ENCODE results near the gene DIDO1.
"Not testable (repeated sequence)": the region's sequence is repeated elsewhere in the genome, so short reads cannot be mapped to it uniquely, and the experiment has no call there.

Gene DIDO1

DNA sequence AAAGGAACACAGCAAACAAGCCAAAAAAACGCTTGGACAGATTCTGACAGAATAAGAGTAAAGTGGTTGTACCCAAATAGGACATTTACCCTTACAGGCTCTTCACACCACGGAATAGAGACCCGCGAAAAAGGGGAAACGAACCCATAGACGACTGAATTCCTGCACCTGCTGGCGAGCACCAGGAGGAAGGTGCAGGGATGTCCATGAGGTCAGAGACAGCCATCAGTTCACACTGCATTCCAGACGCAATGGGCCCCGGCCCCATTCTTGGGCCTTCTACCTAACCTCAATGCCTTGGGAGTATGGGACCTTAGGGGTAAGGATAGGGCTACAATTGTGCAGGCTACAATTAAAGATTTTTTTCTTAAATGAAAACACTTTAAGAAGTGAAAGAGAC is 5.2 kb upstream of the DIDO1 start:
- Histone ChIP-seq H3K27ac (no peak overlapping the region), H3K4me3 (no peak overlapping the region), H3K9me3 (no peaks in the 10 kb centered on the region), H3K4me1 (peaks cover 95% of the 10 kb centered on the region), H3K36me3 (peaks cover 44% of the 10 kb centered on the region), H3K4me2 (peak overlapping the region; percentile 33), H3K27me3 (no peaks in the 10 kb centered on the region), H3K9ac (0 out of 2 replicates have a peak overlapping the region, but pooled peaks have one; percentile 14), H4K20me1 (peaks cover 100% of the 10 kb centered on the region)
- no peak for TF ChIP-seq Cebpa-rat (IDR thresholded peaks at IDR 0.05)

DNA sequence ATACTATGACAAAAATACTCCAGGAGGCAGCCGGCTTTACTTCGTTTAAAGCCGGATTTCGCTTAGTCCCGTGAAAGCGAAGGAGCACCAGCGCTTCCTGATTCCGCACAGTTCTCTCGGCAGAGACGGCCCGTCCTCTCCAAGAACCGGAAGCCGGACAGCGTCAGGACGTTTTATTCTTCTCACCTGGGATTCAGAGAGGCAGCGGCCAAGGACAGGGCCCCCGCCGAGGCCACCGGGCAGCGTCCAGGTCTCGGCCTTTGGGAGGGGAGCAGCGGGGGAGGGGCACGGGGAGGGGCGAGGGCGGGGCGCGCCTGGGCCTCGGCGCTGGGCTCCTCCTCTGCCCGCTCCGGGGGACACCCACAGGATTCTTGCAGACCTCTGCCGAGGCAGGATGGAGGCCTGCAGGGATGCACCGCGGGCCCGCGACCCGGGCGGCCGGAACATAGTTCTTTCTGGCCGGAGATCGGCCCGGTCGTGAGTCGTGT is 2.8 kb upstream of the DIDO1 start:
- H3K36me3 ChIP-seq = peaks cover 23% of the 10 kb centered on the region
- H3K4me2 ChIP-seq = peak overlapping the region; percentile 97
- peaks cover 95% of the 10 kb centered on the region for H4K20me1 ChIP-seq
- H3K4me3 ChIP-seq = peak overlapping the region; percentile 83
- peak overlapping the region; percentile 76 for H3K9ac ChIP-seq
- peak overlapping the region; percentile 64 for H3K27ac ChIP-seq
- peaks cover 82% of the 10 kb centered on the region for H3K4me1 ChIP-seq
- H3K9me3 ChIP-seq = no peaks in the 10 kb centered on the region
- H3K27me3 ChIP-seq = no peaks in the 10 kb centered on the region
- no peak for TF ChIP-seq Cebpa-rat (IDR thresholded peaks at IDR 0.05)

DNA sequence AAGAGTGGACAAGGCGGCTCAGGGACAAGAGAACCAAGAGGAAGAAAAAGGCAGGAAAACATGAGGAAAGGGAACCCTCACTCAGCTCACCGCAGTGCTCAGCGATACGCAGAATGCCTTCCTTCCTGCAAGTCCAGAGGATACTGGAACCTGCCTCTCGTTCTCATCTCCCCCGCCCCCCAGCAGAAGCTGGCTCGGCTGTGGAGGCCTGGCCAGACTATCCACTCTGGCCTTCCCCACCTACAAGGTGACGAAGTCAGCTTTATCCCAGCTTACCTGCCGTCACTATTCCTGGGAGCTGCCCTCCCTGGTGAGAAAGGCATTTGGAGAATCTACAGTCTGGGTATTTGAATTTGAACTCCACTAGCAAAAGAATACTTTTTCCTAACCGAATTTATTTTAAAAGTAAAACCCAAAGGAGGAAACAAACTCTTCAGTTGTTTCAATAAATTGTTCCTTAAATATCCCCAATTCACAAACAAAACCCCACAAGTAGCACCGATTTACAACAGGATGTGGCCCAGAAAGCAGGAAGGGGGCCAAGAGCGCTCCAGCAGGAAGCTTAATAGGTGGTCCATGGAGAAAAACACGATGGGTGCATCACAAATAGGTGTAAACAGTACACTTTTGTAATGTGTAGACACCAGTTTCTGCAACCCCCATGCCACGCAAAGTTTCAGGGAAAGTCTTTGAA is 2.1 kb upstream of the DIDO1 start:
- peaks cover 95% of the 10 kb centered on the region for H4K20me1 ChIP-seq

DNA sequence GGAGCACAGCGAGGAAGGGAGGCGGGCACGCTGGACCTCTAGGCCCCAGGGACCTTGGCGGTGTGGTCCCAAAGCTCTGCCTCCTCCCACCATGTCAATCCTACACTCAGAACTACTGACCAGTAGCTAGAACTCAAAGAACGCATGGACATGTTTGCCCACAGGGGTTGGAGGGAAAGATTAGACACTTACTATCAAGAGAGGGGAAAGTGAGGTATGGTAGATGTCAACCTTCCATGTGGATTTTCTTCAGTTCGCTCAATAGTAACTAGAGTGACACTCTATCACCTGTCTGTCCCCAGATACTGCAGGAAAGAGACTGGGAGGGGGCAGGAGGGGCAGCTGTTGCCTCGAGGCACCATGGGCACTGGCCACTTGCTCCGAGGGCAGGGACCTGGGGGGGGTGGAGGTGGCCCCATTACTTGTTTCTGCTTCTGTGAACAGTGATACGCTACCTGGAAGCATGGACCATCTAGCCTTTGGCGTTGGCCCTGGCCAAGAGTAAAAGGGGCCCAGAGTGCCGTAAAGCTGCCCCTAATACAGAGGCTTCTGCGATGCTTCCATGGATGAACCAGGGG is 912 bp upstream of the DIDO1 start:
- Histone ChIP-seq H3K27ac (peak overlapping the region; percentile 96), H3K27me3 (no peaks in the 10 kb centered on the region), H4K20me1 (peaks cover 95% of the 10 kb centered on the region), H3K4me2 (peak overlapping the region; percentile 97), H3K4me1 (peaks cover 82% of the 10 kb centered on the region), H3K9me3 (no peaks in the 10 kb centered on the region), H3K36me3 (peaks cover 4% of the 10 kb centered on the region; the same call in 1 of the 2 replicates), H3K9ac (peak overlapping the region; percentile 96), H3K4me3 (peak overlapping the region; percentile 83)
- TF ChIP-seq Cebpa-rat (IDR thresholded peaks at IDR 0.05) = no peak

More for the DNA sequence above, 2.1 kb upstream of the DIDO1 start:
- Histone ChIP-seq H3K27ac (peak overlapping the region; percentile 64), H3K4me3 (peak overlapping the region; percentile 83), H3K9me3 (no peaks in the 10 kb centered on the region), H3K36me3 (peaks cover 16% of the 10 kb centered on the region), H3K4me2 (peak overlapping the region; percentile 97), H3K4me1 (peaks cover 82% of the 10 kb centered on the region), H3K27me3 (no peaks in the 10 kb centered on the region), H3K9ac (peak overlapping the region; percentile 76)
- TF ChIP-seq Cebpa-rat (IDR thresholded peaks at IDR 0.05) = no peak

DNA sequence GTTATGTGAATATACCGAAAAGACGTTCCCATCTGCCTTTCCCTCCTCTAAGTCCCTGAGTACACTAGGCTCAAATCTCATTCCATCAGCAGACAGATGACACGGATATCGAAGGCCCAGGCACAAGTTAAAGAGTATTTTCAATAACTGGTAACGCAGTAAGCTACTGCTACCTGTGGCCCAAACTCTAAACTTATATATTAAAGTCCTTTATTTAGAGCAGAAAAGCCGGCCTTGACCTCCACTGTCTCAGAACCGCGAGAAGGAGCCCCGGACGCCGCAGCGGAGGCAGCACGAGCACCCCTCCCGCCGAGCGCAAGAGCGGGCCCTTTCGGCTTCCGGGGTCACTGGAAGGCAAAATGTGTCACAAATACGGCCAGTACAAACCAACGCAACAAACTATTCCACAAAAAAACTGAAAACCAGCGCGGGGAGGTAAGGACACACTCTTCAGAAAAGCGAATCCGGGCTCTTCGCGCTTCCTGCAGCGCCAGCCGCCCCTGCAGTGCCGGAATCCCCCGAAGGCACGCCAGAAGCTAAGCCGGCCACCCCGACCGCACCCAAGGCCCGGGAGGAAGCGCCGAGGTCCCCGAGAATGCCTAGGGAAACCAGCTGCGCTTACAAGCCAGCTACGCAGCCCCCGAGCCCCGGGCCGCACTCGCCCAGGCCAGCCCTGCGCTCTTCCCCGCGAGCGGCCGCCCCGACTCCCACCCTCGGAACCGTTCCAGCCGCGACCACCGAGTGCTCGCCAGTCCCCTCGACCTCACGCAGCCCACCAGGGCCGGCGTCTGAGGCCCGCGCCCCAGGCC is 681 bp downstream of the DIDO1 start:
- Histone ChIP-seq H4K20me1 (peaks cover 95% of the 10 kb centered on the region), H3K4me1 (peaks cover 80% of the 10 kb centered on the region), H3K4me2 (peak overlapping the region; percentile 93), H3K36me3 (no peaks in the 10 kb centered on the region), H3K9ac (peak overlapping the region; percentile 96), H3K4me3 (peak overlapping the region; percentile 83), H3K27ac (peak overlapping the region; percentile 96), H3K9me3 (no peaks in the 10 kb centered on the region), H3K27me3 (no peaks in the 10 kb centered on the region)
- TF ChIP-seq Cebpa-rat (IDR thresholded peaks at IDR 0.05) = no peak

DNA sequence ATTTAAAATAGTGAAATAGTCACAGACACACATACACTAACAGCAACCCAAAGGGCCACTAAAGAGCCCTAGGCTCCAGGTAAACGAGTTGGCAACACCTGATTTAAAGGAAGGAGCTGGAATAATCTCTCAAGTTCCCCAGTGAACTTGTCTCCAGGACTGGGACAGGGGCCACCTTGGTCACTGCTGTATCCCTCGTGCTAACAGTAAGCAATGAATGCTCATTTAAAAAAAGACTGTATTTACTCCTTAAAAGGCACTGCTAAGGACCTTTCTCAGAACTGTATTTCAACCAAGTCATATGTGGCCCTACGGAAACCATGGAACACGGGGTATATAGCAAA is 1.3 kb downstream of the DIDO1 start:
- Histone ChIP-seq H4K20me1 (peaks cover 95% of the 10 kb centered on the region), H3K4me3 (peak overlapping the region; percentile 83), H3K27ac (peak overlapping the region; percentile 96), H3K9ac (peak overlapping the region; percentile 96), H3K4me2 (peak overlapping the region; percentile 93), H3K36me3 (no peaks in the 10 kb centered on the region), H3K9me3 (no peaks in the 10 kb centered on the region), H3K27me3 (no peaks in the 10 kb centered on the region), H3K4me1 (peaks cover 80% of the 10 kb centered on the region)
- TF ChIP-seq Cebpa-rat (IDR thresholded peaks at IDR 0.05) = no peak

DNA sequence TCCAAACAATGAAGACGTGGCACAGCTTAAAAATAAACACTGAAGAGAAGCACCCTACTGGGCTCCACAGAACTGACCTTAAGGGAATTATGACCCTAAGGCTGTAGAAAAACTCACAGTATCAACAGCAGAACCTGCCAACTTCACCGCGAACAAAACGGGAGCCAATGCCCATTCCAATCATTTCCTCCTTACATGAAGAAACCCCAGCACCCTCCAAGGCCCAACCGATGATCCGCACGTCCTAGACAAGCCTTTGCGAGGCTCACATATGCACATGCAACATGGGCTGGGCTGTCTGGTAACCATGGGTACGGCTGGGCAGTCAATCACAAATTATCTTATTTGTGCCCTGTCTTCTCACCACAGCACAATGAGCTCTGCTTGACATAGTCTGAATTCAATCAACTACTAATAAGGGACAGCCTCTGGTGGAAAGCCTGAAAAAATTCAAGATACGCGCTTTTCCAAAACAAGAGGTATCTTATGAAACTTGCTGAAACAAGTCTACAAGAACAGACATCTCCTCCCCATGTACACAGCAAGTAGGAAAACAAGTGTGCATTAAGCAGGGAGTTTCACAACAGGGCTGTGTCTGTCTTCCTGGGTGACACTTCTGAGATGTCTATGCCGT is 1.7 kb downstream of the DIDO1 start:
- peak overlapping the region; percentile 93 for H3K4me2 ChIP-seq
- H3K36me3 ChIP-seq = no peaks in the 10 kb centered on the region
- H3K4me3 ChIP-seq = peak overlapping the region; percentile 83
- no peaks in the 10 kb centered on the region for H3K9me3 ChIP-seq
- peaks cover 95% of the 10 kb centered on the region for H4K20me1 ChIP-seq
- H3K9ac ChIP-seq = peak overlapping the region; percentile 96
- H3K27ac ChIP-seq = peak overlapping the region; percentile 96
- TF ChIP-seq Cebpa-rat (IDR thresholded peaks at IDR 0.05) = no peak
- H3K27me3 ChIP-seq = no peaks in the 10 kb centered on the region
- H3K4me1 ChIP-seq = peaks cover 80% of the 10 kb centered on the region

DNA sequence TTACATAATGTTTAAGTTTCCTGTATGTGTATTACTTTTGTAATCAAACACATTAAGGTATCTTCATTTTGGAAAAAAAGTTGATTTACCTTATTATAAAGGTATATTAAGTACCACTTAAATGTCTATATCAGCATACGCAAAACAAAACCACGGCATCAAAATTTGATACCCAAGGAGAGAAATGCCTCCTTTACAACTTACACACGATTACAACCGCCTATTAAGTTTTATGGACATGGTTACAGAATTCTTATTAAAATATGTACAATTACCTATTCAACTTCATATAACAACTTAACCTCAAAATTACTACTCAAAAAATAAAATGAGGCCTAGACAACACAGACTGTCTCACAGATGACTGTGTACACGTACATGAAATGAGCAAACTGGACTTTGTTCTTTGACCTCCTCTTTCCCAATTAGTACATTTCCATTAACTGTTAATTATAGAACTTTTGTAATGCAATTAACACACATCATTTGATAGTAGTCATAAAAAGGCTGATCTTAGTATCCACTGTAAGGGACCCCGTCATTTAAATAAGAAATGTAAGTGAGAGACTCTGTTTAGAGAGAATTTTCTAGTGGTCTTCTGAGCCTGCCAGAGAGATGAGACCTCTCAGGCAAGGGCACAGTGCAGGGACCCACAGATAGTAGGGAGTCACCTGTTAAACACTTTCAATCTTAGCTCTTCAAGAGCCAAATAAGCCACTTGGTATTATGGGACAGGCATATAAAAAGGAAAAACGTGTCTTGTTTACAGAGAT is 2.5 kb downstream of the DIDO1 start:
- peak overlapping the region; percentile 93 for H3K4me2 ChIP-seq
- peaks cover 83% of the 10 kb centered on the region for H3K4me1 ChIP-seq
- peaks cover 95% of the 10 kb centered on the region for H4K20me1 ChIP-seq
- H3K9me3 ChIP-seq = no peaks in the 10 kb centered on the region
- H3K27me3 ChIP-seq = no peaks in the 10 kb centered on the region
- TF ChIP-seq Cebpa-rat (IDR thresholded peaks at IDR 0.05) = no peak
- H3K9ac ChIP-seq = peak overlapping the region; percentile 96
- no peak overlapping the region for H3K27ac ChIP-seq
- H3K4me3 ChIP-seq = no peak overlapping the region
- no peaks in the 10 kb centered on the region for H3K36me3 ChIP-seq

DNA sequence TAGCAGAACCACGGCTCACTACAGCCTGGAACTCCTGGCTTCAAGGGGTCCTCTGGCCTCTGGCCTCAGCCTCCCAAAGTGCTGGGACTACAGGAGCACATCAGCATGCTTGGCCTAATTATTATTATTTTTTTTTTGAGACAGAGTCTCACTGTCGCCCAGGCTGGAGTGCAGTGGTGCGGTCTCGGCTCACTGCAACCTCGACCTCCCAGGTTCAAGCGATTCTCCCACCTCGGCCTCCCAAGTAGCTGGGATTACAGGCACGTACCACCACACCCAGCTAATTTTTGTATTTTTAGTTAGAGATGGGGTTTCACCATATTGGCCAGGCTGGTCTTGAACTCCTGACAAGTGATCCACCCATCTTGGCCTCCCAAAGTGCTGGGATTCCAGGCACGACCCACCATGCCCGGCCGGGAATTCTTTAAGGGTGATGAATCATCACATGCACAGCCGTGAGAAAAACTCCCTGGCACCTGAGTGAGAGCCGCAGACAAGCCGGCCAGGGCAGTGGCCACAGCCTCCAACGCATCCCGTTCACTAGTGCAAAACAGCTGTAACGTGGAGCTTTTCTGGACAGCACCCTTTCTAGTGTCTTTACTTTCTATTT is 3.1 kb downstream of the DIDO1 start:
- Histone ChIP-seq H4K20me1 (peaks cover 95% of the 10 kb centered on the region), H3K27ac (0 out of 2 replicates have a peak overlapping the region, but pooled peaks have one; percentile 20), H3K4me1 (peaks cover 83% of the 10 kb centered on the region), H3K4me2 (peak overlapping the region; percentile 93)
- H3K4me3 ChIP-seq, H3K27me3 ChIP-seq, H3K36me3 ChIP-seq, H3K9me3 ChIP-seq, H3K9ac ChIP-seq: not testable (repeated sequence)
